ENCODE measurements around the gene BORCS8. TPM values are rescaled to one million over a fixed set of nuclear protein-coding genes. Genes with fewer than 3 reads are reported as not detected.
"Not testable (repeated sequence)": the region's sequence is repeated elsewhere in the genome, so short reads cannot be mapped to it uniquely, and the experiment has no call there.

The BORCS8 gene
- total RNA-seq, 1 experiment from 2014 or later = 37.7 TPM

DNA sequence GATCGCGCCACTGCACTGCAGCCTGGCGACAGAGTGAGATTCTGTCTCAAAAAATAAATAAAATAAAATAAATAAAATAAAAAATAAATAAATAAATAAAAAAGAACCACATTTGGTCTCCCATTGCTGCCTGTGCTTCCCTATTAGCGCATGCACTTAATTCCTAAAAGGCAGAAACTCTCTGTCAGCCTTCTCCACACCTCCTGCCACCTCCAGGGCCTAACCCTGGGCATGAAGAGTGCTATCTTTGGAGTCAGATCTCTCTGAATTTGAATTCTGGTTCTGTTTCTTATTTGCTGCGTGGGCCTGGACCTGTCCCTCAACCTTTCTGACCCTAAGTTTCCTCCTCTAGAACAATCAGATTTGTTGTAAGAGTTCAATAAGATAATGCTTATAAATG, 31.1 kb upstream of the BORCS8 start:
- BruUV-seq (replicated peaks) = no TSS peak
- no peaks in the 10 kb centered on the region for H3K9me3 ChIP-seq
- Mint-ChIP-seq H3K9me3 (ENCODE audit: unreplicated experiment) (no peaks in the 10 kb centered on the region), H3K4me1 (ENCODE audit: low read depth, unreplicated experiment) (no peaks in the 10 kb centered on the region), H3K27me3 (ENCODE audit: insufficient read depth, unreplicated experiment) (peaks cover 6% of the 10 kb centered on the region), H3K27ac (ENCODE audit: unreplicated experiment) (no peak overlapping the region), H3K4me3 (ENCODE audit: unreplicated experiment) (no peak overlapping the region), H3K36me3 (ENCODE audit: insufficient read depth, unreplicated experiment) (no peaks in the 10 kb centered on the region)
- ChIA-PET POLR2A (no interaction called here), CTCF (no interaction called here)
- no peak for DNase-seq
- H3K36me3 ChIP-seq (ENCODE audit: control insufficient read depth, insufficient read depth, low read length) = no peaks in the 10 kb centered on the region
- intact Hi-C loops (cut with micrococcal nuclease; ENCODE audit: unreplicated experiment) = no loop called here
- no peak for TF ChIP-seq CTCF (IDR thresholded peaks at IDR 0.05; ENCODE audit: insufficient read depth in 1 of 2, low read depth in 1 of 2, low read length in 1 of 2, severe bottlenecking in 1 of 2, unreplicated experiment in 1 of 2)
- H3K4me3 ChIP-seq (ENCODE audit: low read depth, low read length) = no peak overlapping the region
- no peaks in the 10 kb centered on the region for H3K4me1 ChIP-seq
- H3K27me3 ChIP-seq (replicated peaks; ENCODE audit: control insufficient read depth, insufficient read depth, low read length) = no peaks in the 10 kb centered on the region

DNA sequence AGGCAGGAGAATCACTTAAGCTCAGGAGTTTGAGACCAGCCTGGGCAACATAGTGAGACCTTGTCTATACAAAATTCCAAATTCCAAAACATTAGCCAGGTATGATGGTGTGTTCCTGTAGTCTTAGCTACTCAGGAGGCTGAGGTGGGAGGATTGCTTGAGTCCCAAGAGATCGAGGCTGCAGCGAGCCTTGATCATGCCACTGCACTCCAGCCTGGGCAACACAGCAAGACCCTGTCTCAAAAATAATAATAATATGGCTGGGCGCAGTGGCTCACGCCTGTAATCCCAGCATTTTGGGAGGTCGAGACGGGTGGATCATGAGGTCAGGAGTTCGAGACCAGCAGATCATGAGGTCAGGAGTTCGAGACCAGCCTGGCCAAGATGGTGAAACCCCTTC, 29.0 kb upstream of the BORCS8 start:
- POLR2A ChIA-PET; BruUV-seq (replicated peaks); H3K4me3 Mint-ChIP-seq (ENCODE audit: unreplicated experiment); CTCF ChIA-PET; H3K36me3 Mint-ChIP-seq (ENCODE audit: insufficient read depth, unreplicated experiment); H3K4me1 ChIP-seq; H3K4me3 ChIP-seq (ENCODE audit: low read depth, low read length); H3K27ac Mint-ChIP-seq (ENCODE audit: unreplicated experiment); H3K9me3 ChIP-seq; H3K9me3 Mint-ChIP-seq (ENCODE audit: unreplicated experiment); H3K27me3 ChIP-seq (replicated peaks; ENCODE audit: control insufficient read depth, insufficient read depth, low read length); H3K36me3 ChIP-seq (ENCODE audit: control insufficient read depth, insufficient read depth, low read length); intact Hi-C loops (cut with micrococcal nuclease; ENCODE audit: unreplicated experiment); DNase-seq; H3K27me3 Mint-ChIP-seq (ENCODE audit: insufficient read depth, unreplicated experiment); H3K4me1 Mint-ChIP-seq (ENCODE audit: low read depth, unreplicated experiment): not testable (repeated sequence)

- H3K4me1 ChIP-seq = no peaks in the 10 kb centered on the region
- H3K27me3 ChIP-seq (replicated peaks; ENCODE audit: control insufficient read depth, insufficient read depth, low read length) = no peaks in the 10 kb centered on the region
- H3K9me3 Mint-ChIP-seq (ENCODE audit: unreplicated experiment) = no peaks in the 10 kb centered on the region
- peaks cover 6% of the 10 kb centered on the region for H3K27me3 Mint-ChIP-seq (ENCODE audit: insufficient read depth, unreplicated experiment)
- intact Hi-C loops (cut with micrococcal nuclease; ENCODE audit: unreplicated experiment) = no loop called here
- BruUV-seq (replicated peaks) = no TSS peak
- no peaks in the 10 kb centered on the region for H3K36me3 Mint-ChIP-seq (ENCODE audit: insufficient read depth, unreplicated experiment)
- no peak for TF ChIP-seq CTCF (IDR thresholded peaks at IDR 0.05; ENCODE audit: insufficient read depth in 1 of 2, low read depth in 1 of 2, low read length in 1 of 2, severe bottlenecking in 1 of 2, unreplicated experiment in 1 of 2)
- no peak overlapping the region for H3K4me3 Mint-ChIP-seq (ENCODE audit: unreplicated experiment)
- ChIA-PET POLR2A (no interaction called here), CTCF (no interaction called here)
- H3K4me1 Mint-ChIP-seq (ENCODE audit: low read depth, unreplicated experiment) = no peaks in the 10 kb centered on the region
- no peak overlapping the region for H3K4me3 ChIP-seq (ENCODE audit: low read depth, low read length)
- DNase-seq = no peak
- no peaks in the 10 kb centered on the region for H3K9me3 ChIP-seq
- H3K27ac Mint-ChIP-seq (ENCODE audit: unreplicated experiment) = no peak overlapping the region
- H3K36me3 ChIP-seq (ENCODE audit: control insufficient read depth, insufficient read depth, low read length) = no peaks in the 10 kb centered on the region
Measured at GRCh38 chr19:19218911-19219310, 27.0 kb upstream of the BORCS8 start.

DNA sequence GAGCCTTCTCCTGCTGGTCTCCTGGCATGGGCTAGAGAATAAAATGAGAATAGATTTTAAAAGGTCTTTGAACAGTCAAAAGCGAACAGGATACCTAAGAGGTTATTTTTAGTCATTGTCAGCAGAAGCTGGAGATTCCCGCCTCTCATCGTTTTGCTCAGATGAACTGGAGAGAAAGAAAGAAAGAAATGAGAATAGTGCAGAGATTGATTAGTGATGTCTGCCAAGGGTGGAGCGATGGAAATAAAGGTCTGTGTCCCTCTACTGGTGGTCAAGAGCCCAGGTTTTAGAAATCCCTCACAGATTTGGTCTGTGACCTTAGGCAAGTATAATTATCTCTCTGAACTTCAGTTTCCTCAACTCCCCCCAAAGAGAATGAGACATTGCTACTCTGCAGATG, 25.1 kb upstream of the BORCS8 start:
- peak in 1 of 2 experiments; percentile 55 for DNase-seq
- POLR2A ChIA-PET = no interaction called here

More for the DNA sequence above, 25.1 kb upstream of the BORCS8 start:
- Mint-ChIP-seq H3K36me3 (ENCODE audit: insufficient read depth, unreplicated experiment) (no peaks in the 10 kb centered on the region), H3K27ac (ENCODE audit: unreplicated experiment) (no peak overlapping the region), H3K9me3 (ENCODE audit: unreplicated experiment) (no peaks in the 10 kb centered on the region), H3K27me3 (ENCODE audit: insufficient read depth, unreplicated experiment) (peaks cover 8% of the 10 kb centered on the region), H3K4me3 (ENCODE audit: unreplicated experiment) (no peak overlapping the region), H3K4me1 (ENCODE audit: low read depth, unreplicated experiment) (no peaks in the 10 kb centered on the region)
- BruUV-seq (replicated peaks) = no TSS peak
- CTCF ChIA-PET = no interaction called here
- TF ChIP-seq CTCF (IDR thresholded peaks at IDR 0.05; ENCODE audit: insufficient read depth in 1 of 2, low read depth in 1 of 2, low read length in 1 of 2, severe bottlenecking in 1 of 2, unreplicated experiment in 1 of 2) = no peak
- no peak overlapping the region for H3K4me3 ChIP-seq (ENCODE audit: low read depth, low read length)
- H3K4me1 ChIP-seq = no peaks in the 10 kb centered on the region
- no peaks in the 10 kb centered on the region for H3K36me3 ChIP-seq (ENCODE audit: control insufficient read depth, insufficient read depth, low read length)
- intact Hi-C loops (cut with micrococcal nuclease; ENCODE audit: unreplicated experiment) = no loop called here
- H3K27me3 ChIP-seq (replicated peaks; ENCODE audit: control insufficient read depth, insufficient read depth, low read length) = no peaks in the 10 kb centered on the region
- H3K9me3 ChIP-seq = no peaks in the 10 kb centered on the region
